GM15510 (cell line): ENCODE data around the gene RFX5.

ENCODE experiments used
- POLR2A ChIP-seq: IDR thresholded peaks from 3 replicates; pipeline ENCODE4 v1.6.1; 2011; ENCODE audit warnings: borderline replicate concordance; ENCODE audit not compliant: insufficient read length; ENCODE audit errors: extremely low read depth

The RFX5 gene

GRCh38 chr1:151346769-151347522, at the start of gene RFX5:
RFX5 (minus strand) TSS chr1:151347252; CDS start chr1:151346320, 932 bp downstream.
- TF ChIP-seq POLR2A, result peak; percentile 55

GRCh38 chr1:151393583-151393982, 46.5 kb upstream of the RFX5 start:
- no peak for TF ChIP-seq POLR2A

- no peak for TF ChIP-seq POLR2A
Observed at GRCh38 chr1:151391079-151391563, 44.1 kb upstream of the RFX5 start.

- no peak for TF ChIP-seq POLR2A
Observed at GRCh38 chr1:151386002-151386401, 39.0 kb upstream of the RFX5 start.

- TF ChIP-seq POLR2A, result no peak
Observed at GRCh38 chr1:151384584-151384983, 37.5 kb upstream of the RFX5 start.

GRCh38 chr1:151377150-151377884, 30.3 kb upstream of the RFX5 start:
- TF ChIP-seq POLR2A, result no peak

GRCh38 chr1:151373196-151373595, 26.1 kb upstream of the RFX5 start:
- TF ChIP-seq POLR2A, result no peak

GRCh38 chr1:151372058-151372934, 25.2 kb upstream of the RFX5 start, which contains the start of gene SELENBP1:
SELENBP1 (minus strand) TSS chr1:151372705; CDS start chr1:151372641, 64 bp downstream.
- no peak for TF ChIP-seq POLR2A

- no peak for TF ChIP-seq POLR2A
Observed at GRCh38 chr1:151371370-151372057, 24.5 kb upstream of the RFX5 start.

GRCh38 chr1:151370211-151370911, 23.3 kb upstream of the RFX5 start:
- no peak for TF ChIP-seq POLR2A

- TF ChIP-seq POLR2A, result no peak
Observed at GRCh38 chr1:151369621-151370048, 22.6 kb upstream of the RFX5 start.

- TF ChIP-seq POLR2A, result no peak
Observed at GRCh38 chr1:151369302-151369610, 22.2 kb upstream of the RFX5 start.

- TF ChIP-seq POLR2A, result no peak
Observed at GRCh38 chr1:151368393-151369301, 21.6 kb upstream of the RFX5 start.
